ENCODE results near the gene NINL. TPM values are rescaled to one million over a fixed set of nuclear protein-coding genes. Genes with fewer than 3 reads are reported as not detected.

NINL gene
- total and polyA plus RNA-seq, 2 of the 4 experiments (the other 2 are of a cell fraction) = 3.0 to 10.4 TPM

DNA sequence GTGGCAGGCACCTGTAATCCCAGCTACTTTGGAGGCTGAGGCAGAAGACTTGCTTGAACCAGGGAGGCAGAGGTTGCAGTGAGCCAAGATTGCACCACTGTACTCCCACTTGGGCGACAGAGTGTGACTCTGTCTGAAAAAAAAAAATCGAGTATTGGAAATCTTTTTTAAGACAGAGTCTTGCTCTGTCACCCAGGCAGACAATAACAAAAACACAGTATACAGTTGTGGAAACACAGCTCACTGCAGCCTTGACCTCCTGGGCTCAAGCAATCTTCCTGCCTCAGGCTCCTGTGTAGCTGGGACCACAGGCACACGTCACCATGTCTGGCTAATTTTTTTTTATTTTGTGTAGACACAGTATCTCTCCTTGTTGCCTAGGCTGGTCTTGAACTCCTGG is 23.4 kb upstream of the NINL start:
- Histone ChIP-seq H3K27me3 (ENCODE audit: control insufficient read depth, insufficient read depth, low read length) (no peaks in the 10 kb centered on the region), H4K20me1 (ENCODE audit: insufficient read depth, low read length) (0 out of 2 replicates have a peak, but pooled peaks cover 6% of the 10 kb centered on the region), H3K56ac (ENCODE audit: extremely low read depth, insufficient read depth, low read length) (no peak overlapping the region), H3K23ac (ENCODE audit: low read depth, low read length) (no peak overlapping the region), H2AK9ac (replicated peaks; ENCODE audit: low read depth, low read length, poor library complexity) (no peak overlapping the region), H4K5ac (ENCODE audit: low read depth, low read length) (no peak overlapping the region), H3K14ac (replicated peaks; ENCODE audit: low read depth, low read length) (no peak overlapping the region), H4K8ac (ENCODE audit: low read depth in 2 of 2, low read length in 2 of 2) (no peak overlapping the region), H2BK5ac (ENCODE audit: low read depth, low read length, poor library complexity, severe bottlenecking) (no peak overlapping the region), H2AK5ac (ENCODE audit: low read depth, low read length) (no peak overlapping the region), H3K4me3 (ENCODE audit: insufficient read depth, low read depth, low read length) (no peak overlapping the region), H3K18ac (ENCODE audit: low read depth, low read length) (no peak overlapping the region), H3K9me3 (ENCODE audit: control insufficient read depth, insufficient read depth, low read length) (no peaks in the 10 kb centered on the region), H2BK15ac (ENCODE audit: low read depth, low read length) (no peak overlapping the region), H3K27ac (ENCODE audit: insufficient read depth, low read length) (no peak overlapping the region), H3K9me1 (ENCODE audit: insufficient read depth, low read length) (peaks cover 7% of the 10 kb centered on the region), H3K9ac (ENCODE audit: low read depth, low read length) (no peak overlapping the region), H2BK120ac (ENCODE audit: low read depth, low read length) (no peak overlapping the region), H4K91ac (ENCODE audit: insufficient read depth, low read depth, low read length) (no peak overlapping the region), H2AFZ (replicated peaks; ENCODE audit: low read length, poor library complexity) (no peak overlapping the region), H2BK20ac (ENCODE audit: low read depth, low read length) (no peak overlapping the region), H3K36me3 (ENCODE audit: control insufficient read depth, insufficient read depth, low read length) (0 out of 2 replicates have a peak, but pooled peaks cover 2% of the 10 kb centered on the region), H3K79me1 (ENCODE audit: low read depth in 1 of 2, low read length in 2 of 2) (peaks cover 17 to 33% of the 10 kb centered on the region in 2 experiments), H3K4me1 (ENCODE audit: control insufficient read depth, insufficient read depth, low read length) (no peaks in the 10 kb centered on the region), H3K4me2 (ENCODE audit: low read depth, low read length) (no peak overlapping the region), H3K4ac (ENCODE audit: low read depth, low read length) (no peak overlapping the region)
- 100% methylated on average over 1 of the region's 3 CpGs; no CpG with 5 or more reads in 1 of the 2 experiments for WGBS, 2 experiments (ENCODE audit: extremely low coverage in 2 of 2, insufficient read length in 1 of 2)
- intact Hi-C loops (cut with micrococcal nuclease) (no loop called here), dilution Hi-C loops (cut with HindIII; ENCODE audit: low sequenced_read_pairs, unreplicated experiment) (no loop called here), in situ Hi-C loops (cut with MboI; ENCODE audit: low sequenced_read_pairs) (no loop called here)
- DNase-seq (no peak), ATAC-seq (ENCODE audit: low read depth) (no peak)
- POLR2A ChIA-PET (ENCODE audit: unreplicated experiment) = no interaction called here
- TF ChIP-seq USF2 (IDR thresholded peaks at IDR 0.05; ENCODE audit: low read depth, low read length) = no peak
- no peak for TF ChIP-seq MAZ (IDR thresholded peaks at IDR 0.05; ENCODE audit: borderline replicate concordance, low read depth, low read length)
- TF ChIP-seq NFE2L2 (IDR thresholded peaks at IDR 0.05; ENCODE audit: low read depth, low read length) = no peak
- TF ChIP-seq MAFK (IDR thresholded peaks at IDR 0.05; ENCODE audit: low read depth, low read length) = no peak
- TF ChIP-seq RCOR1 (IDR thresholded peaks at IDR 0.05; ENCODE audit: insufficient replicate concordance, low read length) = no peak
- TF ChIP-seq SMC3 (IDR thresholded peaks at IDR 0.05; ENCODE audit: low read depth, low read length) = no peak
- TF ChIP-seq, protein P1, sequence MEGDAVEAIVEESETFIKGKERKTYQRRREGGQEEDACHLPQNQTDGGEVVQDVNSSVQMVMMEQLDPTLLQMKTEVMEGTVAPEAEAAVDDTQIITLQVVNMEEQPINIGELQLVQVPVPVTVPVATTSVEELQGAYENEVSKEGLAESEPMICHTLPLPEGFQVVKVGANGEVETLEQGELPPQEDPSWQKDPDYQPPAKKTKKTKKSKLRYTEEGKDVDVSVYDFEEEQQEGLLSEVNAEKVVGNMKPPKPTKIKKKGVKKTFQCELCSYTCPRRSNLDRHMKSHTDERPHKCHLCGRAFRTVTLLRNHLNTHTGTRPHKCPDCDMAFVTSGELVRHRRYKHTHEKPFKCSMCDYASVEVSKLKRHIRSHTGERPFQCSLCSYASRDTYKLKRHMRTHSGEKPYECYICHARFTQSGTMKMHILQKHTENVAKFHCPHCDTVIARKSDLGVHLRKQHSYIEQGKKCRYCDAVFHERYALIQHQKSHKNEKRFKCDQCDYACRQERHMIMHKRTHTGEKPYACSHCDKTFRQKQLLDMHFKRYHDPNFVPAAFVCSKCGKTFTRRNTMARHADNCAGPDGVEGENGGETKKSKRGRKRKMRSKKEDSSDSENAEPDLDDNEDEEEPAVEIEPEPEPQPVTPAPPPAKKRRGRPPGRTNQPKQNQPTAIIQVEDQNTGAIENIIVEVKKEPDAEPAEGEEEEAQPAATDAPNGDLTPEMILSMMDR (conservative IDR thresholded peaks at IDR 0.05; ENCODE audit: low read depth, low read length) = no peak
- TF ChIP-seq POLR2A (IDR thresholded peaks at IDR 0.05; ENCODE audit: low read depth, low read length) = no peak
- no peak for TF ChIP-seq RAD21 (IDR thresholded peaks at IDR 0.05; ENCODE audit: low read length)
- TF ChIP-seq, protein P2, sequence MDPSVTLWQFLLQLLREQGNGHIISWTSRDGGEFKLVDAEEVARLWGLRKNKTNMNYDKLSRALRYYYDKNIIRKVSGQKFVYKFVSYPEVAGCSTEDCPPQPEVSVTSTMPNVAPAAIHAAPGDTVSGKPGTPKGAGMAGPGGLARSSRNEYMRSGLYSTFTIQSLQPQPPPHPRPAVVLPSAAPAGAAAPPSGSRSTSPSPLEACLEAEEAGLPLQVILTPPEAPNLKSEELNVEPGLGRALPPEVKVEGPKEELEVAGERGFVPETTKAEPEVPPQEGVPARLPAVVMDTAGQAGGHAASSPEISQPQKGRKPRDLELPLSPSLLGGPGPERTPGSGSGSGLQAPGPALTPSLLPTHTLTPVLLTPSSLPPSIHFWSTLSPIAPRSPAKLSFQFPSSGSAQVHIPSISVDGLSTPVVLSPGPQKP (IDR thresholded peaks at IDR 0.05; ENCODE audit: borderline replicate concordance, low read depth, low read length) = no peak
- no peak for TF ChIP-seq BHLHE40 (IDR thresholded peaks at IDR 0.05; ENCODE audit: low read depth, low read length)
- no TSS peak for BruUV-seq (replicated peaks)
- CTCF ChIA-PET = no interaction called here
